Fibroblast of mammary gland (primary cell): Measurements from ENCODE around the gene PTPRM.

Experiments
- DNase-seq: peaks from one replicate; pipeline ENCODE4 v3.0.0-alpha.2; 2010; ENCODE audit warnings: low read depth
- H3K4me3 ChIP-seq: 2 replicates; pipeline ENCODE4 v1.5.1; 2011; ENCODE audit warnings: low read depth, mild to moderate bottlenecking, low read length, moderate library complexity; ENCODE audit not compliant: control insufficient read depth
- CTCF ChIP-seq: conservative IDR thresholded peaks from 2 replicates; pipeline ENCODE4 v1.5.1; 2011; ENCODE audit warnings: low read depth, low read length, inconsistent platforms; ENCODE audit not compliant: control insufficient read depth, insufficient read depth

Gene PTPRM

GRCh38 chr18:8426401-8426800 lies 859.3 kb downstream of the PTPRM start:
- no peak overlapping the region for H3K4me3 ChIP-seq

DNA sequence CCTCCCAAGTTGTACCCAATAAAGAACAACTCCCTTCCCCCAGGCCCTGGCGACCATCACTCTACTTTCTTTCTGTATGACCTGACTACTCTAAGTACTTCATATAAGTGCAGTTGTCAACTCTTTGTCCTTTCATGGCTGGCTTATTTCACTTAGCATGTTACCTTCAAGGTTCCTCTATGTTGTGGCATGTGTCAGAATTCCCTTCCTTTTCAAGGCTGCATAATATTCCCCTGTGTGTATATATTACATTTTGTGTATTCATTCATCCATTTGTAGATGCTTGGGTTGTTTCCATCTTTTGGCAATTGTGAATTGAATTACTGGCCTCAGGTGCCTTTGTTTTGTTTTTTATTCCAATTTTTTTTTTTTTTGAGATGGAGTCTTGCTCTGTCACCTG lies 860.2 kb downstream of the PTPRM start:
- TF ChIP-seq CTCF: no peak
- no peak for DNase-seq
- no peak overlapping the region for H3K4me3 ChIP-seq

More at GRCh38 chr18:8426401-8426800, 859.3 kb downstream of the PTPRM start:
- peak; percentile 7 for TF ChIP-seq CTCF
- DNase-seq: no peak

DNA sequence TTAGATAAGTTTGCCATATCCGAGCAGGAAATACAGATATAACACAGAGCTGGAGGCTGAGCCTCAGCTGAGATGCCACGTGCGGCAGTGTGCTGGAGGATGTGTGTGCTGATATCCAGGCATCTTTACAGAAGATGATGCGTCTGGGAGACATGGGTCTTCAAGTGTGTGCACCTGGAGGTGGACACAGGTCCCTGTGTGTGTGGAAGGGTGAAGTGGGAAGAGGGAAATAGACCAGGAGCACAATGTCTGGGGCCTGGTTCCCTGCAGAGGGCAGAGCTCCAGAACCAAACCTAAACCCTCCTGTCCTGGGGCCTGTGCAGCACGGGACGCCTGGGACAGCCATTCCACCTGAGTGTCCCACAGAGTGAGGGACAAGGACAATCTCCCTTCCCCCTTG lies 861.8 kb downstream of the PTPRM start:
- TF ChIP-seq CTCF: no peak
- no peak overlapping the region for H3K4me3 ChIP-seq
- no peak for DNase-seq

DNA sequence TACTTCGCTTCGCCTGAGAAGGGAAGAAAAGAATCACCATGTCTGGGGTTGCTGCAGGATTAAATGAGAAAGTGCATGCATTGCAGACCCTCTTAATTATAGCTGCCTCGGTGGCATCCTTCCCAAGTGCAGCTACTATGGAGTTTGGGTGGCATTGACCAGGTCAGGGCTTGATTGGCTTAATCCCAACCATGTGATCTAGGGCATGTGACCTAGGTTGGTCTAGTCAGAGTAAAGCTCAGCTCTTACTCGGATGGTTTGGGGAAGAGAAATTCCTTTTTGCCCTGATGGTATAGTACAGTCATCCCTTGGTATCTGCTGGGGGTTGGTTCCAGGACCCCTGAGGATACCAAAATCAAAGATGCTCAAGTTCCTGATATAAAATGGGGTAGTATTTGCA lies 863.9 kb downstream of the PTPRM start:
- no peak for TF ChIP-seq CTCF
- no peak for DNase-seq
- no peak overlapping the region for H3K4me3 ChIP-seq

DNA sequence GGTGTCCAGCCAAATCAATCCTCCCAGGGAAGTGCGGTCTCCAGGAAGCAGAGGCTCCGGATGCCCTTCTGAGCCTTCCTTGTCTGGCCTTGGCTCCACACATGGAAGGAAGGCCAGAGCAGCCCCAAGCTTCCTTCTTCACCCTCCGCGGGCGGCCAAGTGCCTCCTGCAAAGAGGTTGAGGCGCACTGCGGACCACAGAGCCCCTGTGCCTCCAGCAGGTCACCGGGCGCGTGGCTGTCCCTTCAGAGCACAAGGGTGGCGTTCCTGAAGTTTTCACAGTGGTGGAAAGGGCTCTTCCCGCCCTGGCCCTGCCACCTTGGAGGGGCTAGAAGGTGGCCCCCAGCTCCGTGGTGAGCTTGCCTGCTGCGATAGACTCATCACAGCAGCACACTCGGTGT lies 866.2 kb downstream of the PTPRM start:
- H3K4me3 ChIP-seq: no peak overlapping the region
- no peak for TF ChIP-seq CTCF
- DNase-seq: no peak

DNA sequence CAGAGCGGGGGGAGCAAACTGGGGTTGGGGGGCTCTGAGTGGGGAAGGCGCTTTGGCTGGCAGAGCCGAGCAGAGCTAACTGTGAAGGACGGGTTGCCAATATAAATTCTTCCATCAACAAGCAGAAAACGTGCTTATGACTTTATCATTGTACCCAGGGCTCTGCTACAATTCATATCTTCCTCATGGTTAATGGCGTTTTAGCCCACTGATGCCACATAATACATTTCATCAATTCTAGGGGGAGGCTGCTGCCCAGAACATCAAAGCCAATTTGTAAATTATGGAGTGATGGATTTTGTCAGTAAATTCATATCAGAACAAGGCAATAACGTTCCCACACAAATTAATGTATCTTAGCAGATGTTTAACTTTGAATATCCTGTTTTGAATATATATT lies 866.7 kb downstream of the PTPRM start:
- TF ChIP-seq CTCF: no peak
- H3K4me3 ChIP-seq: no peak overlapping the region
- DNase-seq: no peak

GRCh38 chr18:8435376-8435775 lies 868.3 kb downstream of the PTPRM start:
- TF ChIP-seq CTCF: no peak
- DNase-seq: no peak

More at GRCh38 chr18:8435376-8435775, 868.3 kb downstream of the PTPRM start:
- H3K4me3 ChIP-seq: no peak overlapping the region
